MCF 10A (cell line): ENCODE measurements around the gene NADSYN1. TPM values are rescaled to one million over a fixed set of nuclear protein-coding genes. Genes with fewer than 3 reads are reported as not detected.

Source experiments
- BruUV-seq: library from RNA; stranded (reverse); fragments of 400-500 nt; replicated peaks from 2 replicates; lab custom pipeline; 2021; lab: Mats Ljungman, UMichigan
- CTCF ChIA-PET: fragments of 300-600 bp; sonication (Branson Sonifier 250); formaldehyde crosslinking; extraction: SDS; loops from one replicate; lab custom pipeline; 2021; ENCODE audit warnings: antibody characterized with exemption, inconsistent platforms; lab: Yijun Ruan, JAX
- POLR2A ChIA-PET: fragments of 300-600, 350-650 bp; sonication (Branson Sonifier 250); formaldehyde crosslinking; extraction: SDS; loops from one replicate; lab custom pipeline; 2020; ENCODE audit warnings: antibody characterized with exemption, inconsistent platforms; lab: Yijun Ruan, JAX
- DNase-seq: peaks from one replicate; pipeline ENCODE4 v3.0.0-alpha.2; 2018; ENCODE audit not compliant: unreplicated experiment
- H3K27ac Mint-ChIP-seq: one replicate; pipeline ENCODE4 v1.8.0; 2022; ENCODE audit warnings: mild to moderate bottlenecking, low read depth, mixed read lengths; ENCODE audit not compliant: unreplicated experiment
- H3K27me3 Mint-ChIP-seq: one replicate; pipeline ENCODE4 v1.8.0; 2022; ENCODE audit warnings: mixed read lengths; ENCODE audit not compliant: insufficient read depth, unreplicated experiment
- H3K36me3 Mint-ChIP-seq: one replicate; pipeline ENCODE4 v1.8.0; 2022; ENCODE audit warnings: mild to moderate bottlenecking, moderate library complexity, mixed read lengths; ENCODE audit not compliant: insufficient read depth, unreplicated experiment
- H3K4me1 Mint-ChIP-seq: one replicate; pipeline ENCODE4 v1.8.0; 2022; ENCODE audit warnings: mixed read lengths; ENCODE audit not compliant: insufficient read depth, unreplicated experiment
- H3K4me3 Mint-ChIP-seq: one replicate; pipeline ENCODE4 v1.8.0; 2022; ENCODE audit warnings: mild to moderate bottlenecking, moderate library complexity, mixed read lengths; ENCODE audit not compliant: unreplicated experiment
- H3K9me3 Mint-ChIP-seq: one replicate; pipeline ENCODE4 v1.8.0; 2022; ENCODE audit warnings: mixed read lengths; ENCODE audit not compliant: unreplicated experiment
- intact Hi-C: fragments of 100-400 bp; cut with micrococcal nuclease; formaldehyde crosslinking; loops from 2 replicates; pipeline ENCODE4 v1.14.1; 2022
- total RNA-seq: library from RNA; stranded (reverse); gene quantifications from 2 replicates; pipeline ENCODE4 v1.2.3, GENCODE V29; 2022
- TF ChIP-seq, protein P1 (sequence below): fragments of 200-600 bp; IDR thresholded peaks from one replicate; pipeline ENCODE4 v1.8.0; 2022; ENCODE audit warnings: antibody characterized with exemption, mild to moderate bottlenecking; ENCODE audit not compliant: unreplicated experiment

NADSYN1 gene
- total RNA-seq, 1 experiment from 2014 or later: 73.6 TPM

DNA sequence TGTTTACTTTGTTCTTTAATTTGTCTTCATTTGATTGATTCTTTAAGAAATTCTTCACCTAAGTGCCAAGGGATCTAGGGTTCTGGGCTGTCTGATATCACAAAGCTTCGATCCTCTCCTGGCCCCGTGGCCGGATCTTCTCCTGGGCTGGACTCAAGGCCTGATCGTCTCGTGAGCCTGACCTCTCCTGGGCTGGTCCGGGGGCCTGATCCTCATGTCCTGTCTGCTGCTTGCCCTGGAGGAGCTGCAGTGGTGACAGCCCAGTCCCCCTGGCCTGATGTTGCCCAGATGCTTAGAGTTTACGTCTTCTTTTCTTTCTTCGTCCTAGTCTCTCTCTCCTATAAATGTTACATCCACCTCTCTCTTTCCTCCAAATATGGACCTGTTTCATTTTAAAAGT, 3.3 kb downstream of the NADSYN1 start:
- Mint-ChIP-seq H3K4me1 (peaks cover 9% of the 10 kb centered on the region), H3K4me3 (no peak overlapping the region), H3K27me3 (no peaks in the 10 kb centered on the region), H3K27ac (no peak overlapping the region), H3K36me3 (peaks cover 55% of the 10 kb centered on the region), H3K9me3 (no peaks in the 10 kb centered on the region)
- TF ChIP-seq, protein P1, sequence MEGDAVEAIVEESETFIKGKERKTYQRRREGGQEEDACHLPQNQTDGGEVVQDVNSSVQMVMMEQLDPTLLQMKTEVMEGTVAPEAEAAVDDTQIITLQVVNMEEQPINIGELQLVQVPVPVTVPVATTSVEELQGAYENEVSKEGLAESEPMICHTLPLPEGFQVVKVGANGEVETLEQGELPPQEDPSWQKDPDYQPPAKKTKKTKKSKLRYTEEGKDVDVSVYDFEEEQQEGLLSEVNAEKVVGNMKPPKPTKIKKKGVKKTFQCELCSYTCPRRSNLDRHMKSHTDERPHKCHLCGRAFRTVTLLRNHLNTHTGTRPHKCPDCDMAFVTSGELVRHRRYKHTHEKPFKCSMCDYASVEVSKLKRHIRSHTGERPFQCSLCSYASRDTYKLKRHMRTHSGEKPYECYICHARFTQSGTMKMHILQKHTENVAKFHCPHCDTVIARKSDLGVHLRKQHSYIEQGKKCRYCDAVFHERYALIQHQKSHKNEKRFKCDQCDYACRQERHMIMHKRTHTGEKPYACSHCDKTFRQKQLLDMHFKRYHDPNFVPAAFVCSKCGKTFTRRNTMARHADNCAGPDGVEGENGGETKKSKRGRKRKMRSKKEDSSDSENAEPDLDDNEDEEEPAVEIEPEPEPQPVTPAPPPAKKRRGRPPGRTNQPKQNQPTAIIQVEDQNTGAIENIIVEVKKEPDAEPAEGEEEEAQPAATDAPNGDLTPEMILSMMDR: no peak
- intact Hi-C loops: loop anchor here (10.0 kb wide), 1 partner anchor 991 kb away; no protein-coding TSS in a partner anchor
- no TSS peak for BruUV-seq
- no peak for DNase-seq
- CTCF ChIA-PET: interaction anchor here (1.0 kb wide), 1 partner anchor 13 kb away, joined by 3 read pairs; no protein-coding TSS in a partner anchor
- POLR2A ChIA-PET: no interaction called here

DNA sequence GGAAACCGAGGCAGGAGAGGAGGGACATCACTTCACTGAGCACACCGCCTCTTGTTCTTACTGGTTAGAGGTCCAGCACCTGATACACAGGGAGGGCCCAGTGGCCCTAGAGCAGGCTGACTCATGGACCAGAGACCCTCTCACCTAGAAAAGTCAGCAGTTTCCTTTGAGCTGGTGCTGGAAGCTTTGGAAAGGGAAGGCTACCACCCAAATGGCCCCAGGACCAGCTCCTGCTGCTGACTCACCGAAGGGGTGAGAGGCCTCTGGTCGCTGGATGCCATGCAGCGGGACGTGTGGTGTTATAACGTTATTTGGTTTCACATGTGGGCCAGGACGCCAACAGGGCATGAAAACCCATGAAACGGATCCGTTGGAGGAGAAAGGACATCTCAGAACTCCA, 3.8 kb downstream of the NADSYN1 start:
- DNase-seq: no peak
- ChIA-PET POLR2A (no interaction called here), CTCF (interaction anchor here (1.0 kb wide), 1 partner anchor 14 kb away, joined by 3 read pairs; no protein-coding TSS in a partner anchor)
- H3K4me3 Mint-ChIP-seq: no peak overlapping the region
- H3K9me3 Mint-ChIP-seq: no peaks in the 10 kb centered on the region
- intact Hi-C loops: loop anchor here (10.0 kb wide), 1 partner anchor 992 kb away; no protein-coding TSS in a partner anchor
- BruUV-seq: no TSS peak
- H3K36me3 Mint-ChIP-seq: peaks cover 61% of the 10 kb centered on the region
- H3K27me3 Mint-ChIP-seq: no peaks in the 10 kb centered on the region
- no peak overlapping the region for H3K27ac Mint-ChIP-seq
- TF ChIP-seq, protein P1: no peak
- peaks cover 7% of the 10 kb centered on the region for H3K4me1 Mint-ChIP-seq

DNA sequence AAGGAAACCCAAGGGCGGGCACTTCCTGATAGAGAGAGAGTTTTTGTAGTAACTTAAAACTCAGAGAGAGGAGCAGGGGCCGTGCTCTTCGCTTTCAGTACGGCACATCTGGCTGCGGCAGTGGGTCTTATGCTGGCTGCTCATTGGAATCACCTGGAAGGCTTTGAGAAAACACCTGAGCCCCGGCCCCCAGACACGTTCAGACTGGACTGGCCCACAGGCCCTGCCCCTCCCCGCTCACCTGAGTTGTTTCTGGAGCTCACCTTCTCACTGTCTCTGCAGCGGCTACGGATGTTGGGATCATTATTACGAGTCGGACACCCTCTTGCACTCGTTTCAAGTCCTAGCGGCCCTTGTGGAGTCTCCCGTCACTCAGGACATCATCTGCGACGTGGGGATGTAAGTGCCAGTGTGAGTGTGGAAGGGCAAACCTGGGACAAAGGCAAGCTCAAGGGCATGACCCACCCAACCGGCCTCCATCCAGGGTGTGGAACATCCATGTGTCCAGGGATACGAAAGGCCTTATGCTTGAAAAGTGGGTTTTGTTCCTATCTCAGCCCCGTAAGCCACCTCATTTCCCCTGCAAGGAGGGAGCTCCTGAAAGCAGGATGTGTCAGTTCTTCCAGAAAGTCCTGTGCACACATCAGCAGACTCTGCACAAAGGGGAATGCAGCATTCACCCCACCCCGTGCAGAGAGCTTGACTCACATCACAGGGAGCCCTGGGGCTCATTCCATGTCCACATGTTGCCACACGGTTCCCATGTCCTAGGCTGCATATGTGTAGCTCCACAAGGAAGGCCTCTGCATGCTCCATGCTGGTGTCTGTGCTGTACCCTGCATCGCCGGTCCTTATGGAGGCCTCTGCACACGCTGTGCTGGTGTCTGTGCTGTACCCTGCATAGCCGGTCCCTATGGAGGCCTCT, 5.4 kb downstream of the NADSYN1 start:
- Mint-ChIP-seq H3K9me3 (no peaks in the 10 kb centered on the region), H3K27ac (no peak overlapping the region), H3K4me3 (no peak overlapping the region), H3K27me3 (no peaks in the 10 kb centered on the region), H3K4me1 (no peaks in the 10 kb centered on the region), H3K36me3 (peaks cover 69% of the 10 kb centered on the region)
- ChIA-PET POLR2A (interaction anchor here (1.4 kb wide), 1 partner anchor 11 kb away, joined by 3 read pairs; no protein-coding TSS in a partner anchor), CTCF (interaction anchor here (0.5 to 0.6 kb wide), 2 partner anchors 994 to 1007 kb away, joined by 3 to 4 read pairs; no protein-coding TSS in a partner anchor)
- DNase-seq: no peak
- TF ChIP-seq, protein P1: no peak
- no TSS peak for BruUV-seq
- intact Hi-C loops: loop anchor here (10.0 kb wide), 1 partner anchor 994 kb away; no protein-coding TSS in a partner anchor
